KOPT-K1 (cell line): ENCODE results near the gene RSBN1.
A peak's percentile ranks its signal among the peaks of the same experiment; 100 is the strongest.
"Not testable (repeated sequence)": the region's sequence is repeated elsewhere in the genome, so short reads cannot be mapped to it uniquely, and the experiment has no call there.

Source experiments
- H3K27ac ChIP-seq: fragments of 200-600 bp; sonication (generic); 2 replicates; pipeline ENCODE4 v1.5.1; 2016; ENCODE audit warnings: antibody characterized with exemption, mild to moderate bottlenecking, low read depth, low read length; ENCODE audit not compliant: poor library complexity, severe bottlenecking
- H3K36me3 ChIP-seq: fragments of 200-600 bp; sonication (generic); 2 replicates; pipeline ENCODE4 v1.5.1; 2017; ENCODE audit warnings: antibody characterized with exemption, mild to moderate bottlenecking, low read length, moderate library complexity; ENCODE audit not compliant: insufficient read depth
- H3K9me3 ChIP-seq: fragments of 200-600 bp; sonication (generic); 2 replicates; pipeline ENCODE4 v1.5.1; 2017; ENCODE audit warnings: antibody characterized with exemption, low read length, mild to moderate bottlenecking; ENCODE audit not compliant: insufficient read depth, poor library complexity, severe bottlenecking

Gene RSBN1

DNA sequence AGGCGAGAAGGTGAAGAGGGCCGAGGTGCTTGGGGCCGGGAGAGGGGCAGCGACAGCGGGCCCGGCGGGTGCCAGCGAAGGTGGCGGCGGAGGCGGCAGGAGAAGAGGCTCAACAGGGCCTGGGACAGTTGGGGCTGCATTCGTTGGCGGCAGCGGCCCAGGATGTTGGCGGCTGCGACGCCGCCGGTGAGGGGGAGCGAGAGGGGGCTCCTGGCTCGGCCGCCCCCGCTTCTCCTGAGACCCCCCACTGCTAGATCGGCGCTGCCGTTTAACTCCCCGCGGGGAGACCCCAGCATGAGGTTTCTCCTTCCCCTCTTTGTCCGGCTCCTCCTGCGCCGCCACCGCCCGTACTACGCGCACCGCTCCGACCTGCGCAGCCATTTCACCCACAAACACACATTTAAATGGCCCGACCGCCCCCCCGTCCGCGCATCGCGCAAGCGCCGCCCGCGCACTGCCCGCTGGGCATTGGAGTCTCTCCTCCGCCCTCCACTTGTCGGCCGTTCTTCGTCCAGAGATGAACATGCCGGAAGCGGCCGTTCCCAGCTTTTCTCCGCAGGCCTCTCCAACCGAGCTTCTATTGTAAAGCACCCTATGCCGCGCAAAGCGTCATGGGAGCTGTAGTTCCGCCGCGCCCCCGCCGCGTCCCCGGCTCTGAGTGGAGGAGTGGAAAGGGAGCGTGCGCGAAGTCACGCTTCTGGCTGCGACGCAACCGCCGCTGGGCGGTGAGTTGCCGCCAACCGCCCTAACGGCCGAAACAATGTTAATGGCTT, at the start of gene RSBN1:
Gene RSBN1 (minus strand): TSS at position 589 of the 773 bp plus-strand sequence. CDS start 64 bp downstream, at position 525.
- Histone ChIP-seq H3K9me3 (no peaks in the 10 kb centered on the region), H3K27ac (peak within 1 kb of the TSS; percentile 98), H3K36me3 (peaks cover 16% of the 10 kb centered on the region)

DNA sequence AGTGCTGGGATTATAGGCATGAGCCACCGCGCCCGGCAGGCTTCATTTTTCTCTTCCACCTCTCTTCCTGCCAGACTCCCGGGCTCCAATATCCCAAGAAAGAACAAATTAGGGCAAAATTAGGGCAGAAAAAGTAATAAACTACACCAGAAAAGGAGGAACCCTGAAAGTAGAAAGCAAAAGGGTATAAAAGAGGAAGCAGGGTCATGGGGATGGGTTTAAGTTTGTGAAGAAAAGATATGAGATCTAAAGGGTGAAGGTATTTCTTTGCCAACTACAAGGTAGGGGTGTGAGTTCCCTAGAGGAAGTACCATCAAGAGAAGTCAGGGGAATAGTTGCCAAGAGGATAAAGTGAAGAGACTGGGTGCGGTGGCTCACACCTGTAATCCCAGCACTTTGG, 49.4 kb upstream of the RSBN1 start:
- H3K27ac ChIP-seq, result no peak overlapping the region
- no peaks in the 10 kb centered on the region for H3K9me3 ChIP-seq
- H3K36me3 ChIP-seq, result peaks cover 32% of the 10 kb centered on the region

DNA sequence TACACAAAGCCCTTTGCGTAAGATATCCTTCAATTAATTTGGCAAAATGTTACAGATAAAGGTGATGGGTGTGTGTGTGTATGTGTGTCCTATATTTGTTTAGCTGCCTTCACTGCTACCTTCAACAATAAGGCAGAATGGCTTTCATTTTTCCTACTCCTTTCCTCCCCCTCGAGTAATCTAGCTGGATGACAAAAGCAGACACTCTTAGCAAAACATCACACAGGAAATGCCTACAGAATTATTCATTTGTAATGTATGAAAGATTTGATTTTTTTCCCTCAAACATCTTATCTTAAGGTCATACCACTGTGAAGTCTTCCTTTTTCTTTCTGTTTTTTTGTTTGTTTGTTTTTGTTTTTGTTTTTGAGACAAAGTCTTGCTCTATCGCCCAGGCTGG, 48.6 kb upstream of the RSBN1 start:
- H3K27ac ChIP-seq, result no peak overlapping the region
- H3K9me3 ChIP-seq, result no peaks in the 10 kb centered on the region
- H3K36me3 ChIP-seq, result peaks cover 40% of the 10 kb centered on the region

DNA sequence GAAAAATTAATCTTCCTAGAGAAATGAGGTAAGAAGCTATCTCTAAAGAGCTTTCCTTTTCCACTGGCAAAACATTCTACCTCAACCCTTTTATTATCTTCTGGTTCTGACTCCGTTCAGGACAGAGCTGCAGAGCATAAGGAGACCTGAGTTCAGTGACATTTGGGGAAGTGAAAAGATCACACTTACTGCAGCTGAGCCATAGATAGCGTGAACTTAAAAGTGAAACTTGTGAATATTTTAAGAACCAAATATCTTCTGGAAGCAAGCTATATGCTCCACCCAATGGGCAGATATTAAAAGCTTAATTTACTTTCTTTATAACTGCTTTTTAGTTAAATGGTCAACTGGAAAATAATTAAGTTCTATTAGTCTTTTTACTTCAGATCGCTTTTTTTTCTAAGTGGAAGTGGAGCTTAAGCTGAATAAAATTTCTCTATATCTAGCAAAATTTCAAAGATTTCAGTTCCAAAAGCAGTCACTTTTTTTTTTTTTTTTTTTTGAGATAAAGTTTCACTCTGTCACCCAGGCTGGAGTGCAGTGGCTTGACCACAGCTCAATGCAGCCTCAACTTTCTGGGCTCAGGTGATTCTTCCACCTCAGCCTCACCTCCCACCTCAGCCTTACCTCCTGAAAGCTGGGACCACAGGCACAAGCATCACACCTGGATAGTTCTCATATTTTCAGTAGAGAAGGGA, 47.4 kb upstream of the RSBN1 start:
- H3K36me3 ChIP-seq, result peaks cover 52% of the 10 kb centered on the region
- H3K27ac ChIP-seq, result no peak overlapping the region
- H3K9me3 ChIP-seq, result no peaks in the 10 kb centered on the region

DNA sequence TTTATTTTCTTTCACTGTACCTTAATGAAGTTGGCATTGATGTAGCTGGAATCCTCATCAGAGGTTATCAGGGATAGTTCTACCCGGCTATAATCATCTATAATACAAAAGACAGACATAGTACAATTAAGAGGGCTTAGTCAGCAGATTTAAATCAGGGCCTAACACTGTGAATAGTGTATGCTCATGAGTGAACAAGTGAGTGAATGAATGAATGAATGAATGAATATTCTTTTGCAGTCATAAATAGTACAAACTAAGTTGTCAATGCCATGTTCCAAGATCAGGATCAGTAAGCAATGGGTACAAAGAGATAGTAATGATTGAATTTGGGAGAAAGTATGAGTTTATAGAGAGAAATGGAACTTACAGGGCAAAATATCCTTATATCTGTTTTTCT, 46.7 kb upstream of the RSBN1 start:
- Histone ChIP-seq H3K27ac (no peak overlapping the region), H3K36me3 (peaks cover 57% of the 10 kb centered on the region), H3K9me3 (no peaks in the 10 kb centered on the region)

DNA sequence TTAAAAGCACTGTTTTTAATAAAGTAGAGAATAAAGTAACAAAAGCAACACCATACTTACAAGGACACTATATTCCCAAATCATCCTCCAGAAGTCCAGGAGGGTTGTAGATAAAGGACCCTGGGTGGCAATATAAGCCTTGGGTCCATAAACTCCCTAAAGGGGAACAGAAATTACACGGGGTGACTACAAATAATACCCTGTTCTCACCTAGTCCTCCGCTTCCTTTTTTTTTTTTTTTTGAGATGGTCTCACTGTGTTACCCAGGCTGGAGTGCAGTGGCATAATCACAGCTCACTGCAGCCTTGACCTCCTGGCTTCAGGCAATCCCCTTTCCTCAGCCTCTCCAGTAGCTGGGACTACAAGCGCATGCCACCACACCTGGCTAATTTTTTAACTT, 46.1 kb upstream of the RSBN1 start:
- Histone ChIP-seq H3K36me3 (peaks cover 56% of the 10 kb centered on the region), H3K9me3 (no peaks in the 10 kb centered on the region), H3K27ac (no peak overlapping the region)

DNA sequence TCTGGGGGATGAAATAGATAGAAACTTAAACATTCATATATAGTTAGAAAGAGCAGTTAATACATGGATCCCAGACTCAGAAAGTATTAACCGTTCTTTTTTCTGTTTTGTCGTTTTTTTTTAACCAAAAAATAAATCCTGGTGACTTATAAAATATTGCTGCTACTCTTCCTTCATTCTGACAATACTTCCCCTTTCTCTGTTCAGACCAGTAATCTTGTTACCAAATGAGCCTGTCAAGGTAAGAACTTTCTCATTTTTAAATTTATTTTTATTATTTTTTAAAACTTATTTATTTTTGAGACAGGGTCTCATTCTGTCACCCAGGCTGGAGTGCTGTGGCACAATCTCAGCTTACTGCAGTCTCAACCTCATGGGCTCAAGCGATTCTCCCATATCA, 45.5 kb upstream of the RSBN1 start:
- Histone ChIP-seq H3K27ac (no peak overlapping the region), H3K36me3 (peaks cover 51% of the 10 kb centered on the region), H3K9me3 (no peaks in the 10 kb centered on the region)

DNA sequence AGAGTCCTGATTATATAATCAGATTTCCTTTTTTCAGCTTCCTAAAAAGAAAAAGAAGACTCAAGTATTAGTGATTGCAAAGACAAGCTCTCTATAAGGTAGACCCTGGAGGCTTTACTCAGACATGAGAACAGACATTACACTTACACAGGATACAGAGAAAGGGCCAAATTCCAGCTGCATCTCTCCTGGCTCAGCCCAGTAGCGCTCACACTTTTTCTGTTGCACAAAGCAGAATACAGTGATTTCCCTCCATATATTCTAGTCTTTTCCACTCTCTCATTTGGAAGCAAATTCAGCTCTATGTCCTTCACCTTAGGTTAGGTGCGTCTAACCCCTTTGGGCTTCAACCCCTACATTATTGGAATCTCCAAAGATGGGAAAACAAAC, 44.1 kb upstream of the RSBN1 start:
- Histone ChIP-seq H3K27ac (no peak overlapping the region), H3K36me3 (peaks cover 58% of the 10 kb centered on the region), H3K9me3 (no peaks in the 10 kb centered on the region)

DNA sequence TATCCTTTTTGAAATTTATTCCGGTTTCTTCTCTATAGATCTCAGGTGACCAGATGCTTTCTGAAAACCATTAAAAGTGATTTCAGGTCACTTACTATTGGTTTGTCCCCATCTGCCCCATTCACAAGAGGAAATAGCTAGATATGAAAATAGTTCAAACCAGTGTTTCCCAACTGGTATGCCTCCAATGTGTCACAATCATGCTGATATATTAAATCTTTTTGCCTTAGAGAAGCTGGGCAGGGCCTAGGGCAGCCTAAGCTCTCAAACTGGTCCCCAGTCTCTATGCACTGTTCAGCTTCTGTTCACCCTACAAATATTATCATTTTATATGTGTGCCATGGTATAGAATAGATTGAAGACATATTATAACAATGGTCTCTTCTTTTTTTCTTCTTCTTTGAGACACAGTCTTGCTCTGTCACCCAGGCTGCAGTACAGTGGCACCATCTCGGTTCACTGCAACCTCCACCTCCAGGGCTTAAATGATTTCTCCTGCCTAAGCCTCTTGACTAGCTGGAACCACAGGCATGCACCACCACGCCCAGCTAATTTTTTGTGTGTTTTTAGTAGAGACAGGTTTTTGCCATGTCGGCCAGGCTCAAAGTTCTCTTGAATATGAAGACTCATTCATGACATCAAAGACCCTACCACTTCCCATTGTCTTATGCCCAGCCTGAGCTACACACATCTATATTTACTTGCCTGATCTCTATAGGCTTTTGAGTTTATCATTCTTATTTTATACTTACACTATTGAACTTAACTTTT, 43.5 kb upstream of the RSBN1 start:
- Histone ChIP-seq H3K27ac (no peak overlapping the region), H3K9me3 (no peaks in the 10 kb centered on the region), H3K36me3 (peaks cover 62% of the 10 kb centered on the region)

DNA sequence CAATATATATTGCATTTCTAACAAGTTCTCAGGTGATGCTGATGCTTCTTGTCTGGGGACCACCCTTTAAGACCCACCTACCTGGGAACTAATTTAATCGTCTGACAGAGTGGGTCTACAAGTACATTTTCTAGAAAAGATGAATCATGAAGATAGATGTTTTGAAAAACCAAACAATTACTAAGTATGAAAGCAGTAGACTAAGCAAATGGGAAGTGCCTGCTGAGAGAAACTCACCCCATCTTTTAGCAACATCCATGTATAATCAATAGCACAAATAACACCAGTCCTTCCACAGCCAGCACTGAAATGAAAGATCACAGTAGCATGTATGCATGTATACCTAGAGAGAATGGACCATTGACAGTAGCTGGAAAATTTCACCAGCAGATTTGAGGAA, 42.0 kb upstream of the RSBN1 start:
- peaks cover 61% of the 10 kb centered on the region for H3K36me3 ChIP-seq
- H3K27ac ChIP-seq, result no peak overlapping the region
- no peaks in the 10 kb centered on the region for H3K9me3 ChIP-seq

DNA sequence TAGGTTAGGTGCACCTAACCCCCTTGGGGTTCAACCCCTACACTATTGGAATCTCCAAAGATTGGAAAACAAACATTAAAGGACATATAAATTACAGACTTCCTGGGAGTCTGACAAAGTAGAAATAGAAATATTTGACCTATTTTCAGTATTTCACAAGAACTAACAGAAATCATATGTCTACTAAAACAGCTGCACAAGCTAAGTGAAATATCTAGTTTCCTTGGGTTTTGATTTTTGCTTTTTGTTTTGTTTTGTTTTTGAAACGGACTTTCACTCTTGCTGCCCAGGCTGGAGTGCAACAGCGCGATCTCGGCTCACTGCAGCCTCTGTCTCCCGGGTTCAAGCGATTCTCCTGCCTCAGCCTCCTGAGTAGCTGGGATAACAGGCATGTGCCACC, 40.4 kb upstream of the RSBN1 start:
- not testable (repeated sequence) for H3K9me3 ChIP-seq, H3K27ac ChIP-seq
- peaks cover 53% of the 10 kb centered on the region for H3K36me3 ChIP-seq

DNA sequence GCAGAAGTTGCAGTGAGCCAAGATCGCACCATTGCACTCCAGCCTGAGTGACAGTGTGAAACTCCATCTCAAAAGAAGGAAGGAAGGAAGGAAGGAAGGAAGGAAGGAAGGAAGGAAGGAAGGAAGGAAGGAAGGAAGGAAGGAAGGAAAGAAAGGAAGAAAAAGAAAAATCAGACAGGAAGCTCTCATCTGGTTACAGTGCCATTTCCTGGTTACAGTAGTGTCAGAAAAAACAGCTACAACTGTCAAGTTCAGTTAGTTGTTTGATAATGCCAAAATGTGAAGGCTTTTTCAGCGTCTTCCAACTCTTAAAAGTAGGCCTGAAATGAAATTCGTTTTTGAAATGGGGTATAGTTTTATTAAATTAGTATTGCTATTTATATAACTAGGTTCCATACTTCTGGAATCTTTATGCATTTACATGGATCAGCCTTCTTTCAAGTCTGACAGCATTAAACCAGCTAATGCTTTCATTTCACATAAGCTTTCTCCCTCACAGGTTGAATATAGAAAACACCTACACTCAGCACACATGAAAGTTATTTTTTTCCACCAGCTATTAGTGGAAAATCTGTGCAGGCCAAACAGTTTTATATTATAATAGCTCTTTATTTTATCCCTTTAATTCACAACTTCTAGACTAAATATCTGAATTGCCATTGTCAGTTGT, 38.0 kb upstream of the RSBN1 start:
- Histone ChIP-seq H3K9me3 (no peaks in the 10 kb centered on the region), H3K27ac (peak overlapping the region; percentile 45), H3K36me3 (peaks cover 46% of the 10 kb centered on the region)

DNA sequence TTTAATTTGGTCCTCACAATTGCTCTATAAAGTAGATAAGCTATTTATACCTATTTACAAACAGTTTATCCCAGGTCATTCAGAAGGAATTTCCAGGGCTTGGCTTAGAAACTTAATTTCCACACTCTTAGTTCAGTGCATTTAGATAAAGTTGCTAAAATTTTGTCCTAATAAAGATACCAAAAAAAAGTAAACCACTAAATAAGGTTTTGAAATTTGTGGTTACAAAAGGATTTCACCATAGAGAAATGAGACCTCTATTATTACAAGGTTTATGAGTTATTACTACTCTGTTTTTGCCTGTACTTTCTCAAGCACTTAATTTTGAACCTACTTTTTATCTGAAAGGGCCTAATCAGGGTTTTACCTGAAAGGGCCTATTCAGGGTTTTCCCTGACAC, 36.8 kb upstream of the RSBN1 start:
- H3K9me3 ChIP-seq, result no peaks in the 10 kb centered on the region
- H3K27ac ChIP-seq, result no peak overlapping the region
- peaks cover 39% of the 10 kb centered on the region for H3K36me3 ChIP-seq

DNA sequence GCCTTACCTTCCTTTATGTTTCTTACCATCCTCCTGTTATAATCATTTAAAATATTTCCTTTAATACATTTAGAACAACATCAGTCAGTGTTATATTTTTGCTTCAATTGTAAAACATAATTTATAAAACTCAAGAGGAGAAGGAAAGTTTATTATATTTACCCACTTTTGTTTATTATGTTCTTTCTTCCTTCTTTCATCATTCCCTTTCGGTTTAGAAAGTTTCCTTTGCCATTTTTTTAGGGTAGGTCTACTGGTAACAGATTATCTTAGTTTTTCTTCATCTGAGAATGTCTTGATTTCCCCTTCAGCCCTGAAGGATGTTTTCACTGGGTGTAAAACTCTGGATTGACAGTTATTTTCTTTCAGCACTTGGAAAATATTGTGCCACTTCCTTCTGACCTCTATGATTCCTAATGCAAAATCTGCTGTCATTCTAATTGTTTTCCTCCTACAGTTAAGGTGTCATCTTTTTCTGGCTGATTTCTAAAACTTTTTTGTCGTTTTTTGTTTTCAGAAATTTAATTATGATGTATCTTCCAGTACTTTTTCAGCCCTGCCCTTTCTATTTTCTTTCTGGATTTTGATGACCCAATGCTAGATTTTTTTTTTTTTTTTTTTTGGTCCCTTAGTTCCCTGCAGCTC, 34.2 kb upstream of the RSBN1 start:
- Histone ChIP-seq H3K36me3 (peaks cover 40% of the 10 kb centered on the region), H3K9me3 (no peaks in the 10 kb centered on the region), H3K27ac (no peak overlapping the region)
